Measurements from ENCODE around the gene TST.

Gene TST

GRCh38 chr22:37063431-37064420 lies 44.5 kb upstream of the TST start:
- no peak for DNase-seq (ENCODE audit: low read depth)

GRCh38 chr22:37062702-37063381 lies 43.6 kb upstream of the TST start:
- no peak for TF ChIP-seq CTCF (IDR thresholded peaks at IDR 0.05; ENCODE audit: insufficient read depth, low read depth, low read length, missing control alignments)
- no peak for DNase-seq (ENCODE audit: low read depth)
- no peak overlapping the region for H3K4me3 ChIP-seq (ENCODE audit: low read length)

More at GRCh38 chr22:37063431-37064420, 44.5 kb upstream of the TST start:
- TF ChIP-seq CTCF (IDR thresholded peaks at IDR 0.05; ENCODE audit: insufficient read depth, low read depth, low read length, missing control alignments) = no peak
- no peak overlapping the region for H3K4me3 ChIP-seq (ENCODE audit: low read length)

- no peak overlapping the region for H3K4me3 ChIP-seq (ENCODE audit: low read length)
- TF ChIP-seq CTCF (IDR thresholded peaks at IDR 0.05; ENCODE audit: insufficient read depth, low read depth, low read length, missing control alignments) = no peak
- no peak for DNase-seq (ENCODE audit: low read depth)
Measured at GRCh38 chr22:37062376-37062675, 43.1 kb upstream of the TST start.

- H3K4me3 ChIP-seq (ENCODE audit: low read length) = no peak overlapping the region
- no peak for TF ChIP-seq CTCF (IDR thresholded peaks at IDR 0.05; ENCODE audit: insufficient read depth, low read depth, low read length, missing control alignments)
- no peak for DNase-seq (ENCODE audit: low read depth)
Measured at GRCh38 chr22:37061611-37062375, 42.5 kb upstream of the TST start.

- DNase-seq (ENCODE audit: low read depth) = no peak
- TF ChIP-seq CTCF (IDR thresholded peaks at IDR 0.05; ENCODE audit: insufficient read depth, low read depth, low read length, missing control alignments) = no peak
- no peak overlapping the region for H3K4me3 ChIP-seq (ENCODE audit: low read length)
Measured at GRCh38 chr22:37060801-37061610, 41.8 kb upstream of the TST start.

- TF ChIP-seq CTCF (IDR thresholded peaks at IDR 0.05; ENCODE audit: insufficient read depth, low read depth, low read length, missing control alignments) = no peak
- no peak for DNase-seq (ENCODE audit: low read depth)
- H3K4me3 ChIP-seq (ENCODE audit: low read length) = no peak overlapping the region
Measured at GRCh38 chr22:37059876-37060449, 40.7 kb upstream of the TST start.
